Transverse colon (tissue), 4 donors: ENCODE measurements around the gene SERTM2. TPM values are rescaled to one million over a fixed set of nuclear protein-coding genes. Genes with fewer than 3 reads are reported as not detected.

Experiments used
- DNase-seq: peaks from one replicate; pipeline ENCODE4 v3.0.0-alpha.2; 2019
- H3K27ac ChIP-seq, 4 donors: fragments of 200-600 bp; sonication (generic); 2 replicates each; pipeline ENCODE4 v1.5.1; 2016 to 2018; ENCODE audit warnings: inconsistent platforms in 4 of 4
- H3K27me3 ChIP-seq: fragments of 200-600 bp; sonication (generic); 2 replicates; pipeline ENCODE4 v1.5.1; 2017; ENCODE audit warnings: inconsistent platforms
- H3K36me3 ChIP-seq, 4 donors: fragments of 200-600 bp; sonication (generic); 2 replicates each; pipeline ENCODE4 v1.5.1; 2017 to 2019; ENCODE audit warnings: inconsistent platforms in 4 of 4
- H3K4me1 ChIP-seq, 4 donors: fragments of 200-600 bp; sonication (generic); 2 replicates each; pipeline ENCODE4 v1.5.1; 2017 to 2020; ENCODE audit warnings: inconsistent platforms in 4 of 4
- H3K4me3 ChIP-seq, 4 donors: fragments of 200-600 bp; sonication (generic); 1 replicate in 1 of 4; 2 replicates in 3 of 4; pipeline versions ENCODE4 v1.5.1 to v1.6.1; 2017 to 2019; ENCODE audit warnings: inconsistent platforms in 4 of 4
- H3K9me3 ChIP-seq, 2 donors: fragments of 200-600 bp; sonication (generic); 2 replicates each; pipeline ENCODE4 v1.5.1; 2017 to 2019; ENCODE audit warnings: inconsistent platforms in 2 of 2
- EP300 ChIP-seq: sonication (generic); formaldehyde crosslinking; IDR thresholded peaks from one replicate; pipeline ENCODE4 v1.6.1; 2017; ENCODE audit warnings: antibody characterized with exemption, low read depth
- POLR2A ChIP-seq: fragments of 450-650 bp; IDR thresholded peaks from one replicate; pipeline ENCODE4 v1.6.1; 2016; ENCODE audit warnings: antibody characterized with exemption, mild to moderate bottlenecking, moderate library complexity
- POLR2AphosphoS5 ChIP-seq, 3 donors: sonication (generic); formaldehyde crosslinking; IDR thresholded peaks; one replicate each; pipeline ENCODE4 v1.6.1; 2016; ENCODE audit warnings: antibody characterized with exemption in 3 of 3
- WGBS, 2 donors: methylation state at CpG; one replicate each; pipeline ENCODE4 v1.1.5; 2018; ENCODE audit warnings: low coverage in 1 of 2; 5-methylcytosine and 5-hydroxymethylcytosine counted together
- in situ Hi-C, 4 donors: fragments of 200-750 bp; cut with MboI; loops; one replicate each; pipeline versions ENCODE4 v1.15.0 to v1.15.1; 2017; ENCODE audit warnings: low sequenced_read_pairs in 3 of 4, low pct_ligation_motif_present in 1 of 4, low pct_unique_long_range_greater_than_20kb in 1 of 4
- intact Hi-C: fragments of 100-400 bp; cut with DNase I; formaldehyde crosslinking; loops from one replicate; pipeline ENCODE4 v1.15.1; 2023; ENCODE audit warnings: low total_unique reads
- total RNA-seq, 4 donors: library from RNA; depleted of rRNA; stranded (reverse); fragments of >200 nt; gene quantifications; one replicate each; pipeline ENCODE4 v1.1.0, GENCODE V29; 2016
- TF ChIP-seq, protein P1 (sequence below), 5 experiments: fragments of 200-600 bp in 3 of 5; fragments of 450-650 bp in 2 of 5; sonication (generic) in 3 of 5; IDR thresholded peaks; 1 replicate in 2 of 5; 2 replicates in 3 of 5; pipeline ENCODE4 v1.5.1; 2016 to 2017; ENCODE audit warnings: antibody characterized with exemption in 5 of 5, inconsistent platforms in 3 of 5, mild to moderate bottlenecking in 2 of 5, moderate library complexity in 1 of 5

Gene SERTM2
- total RNA-seq, 4 donors from 2014 or later: 0.40 to 1.1 (median 0.59) TPM

DNA sequence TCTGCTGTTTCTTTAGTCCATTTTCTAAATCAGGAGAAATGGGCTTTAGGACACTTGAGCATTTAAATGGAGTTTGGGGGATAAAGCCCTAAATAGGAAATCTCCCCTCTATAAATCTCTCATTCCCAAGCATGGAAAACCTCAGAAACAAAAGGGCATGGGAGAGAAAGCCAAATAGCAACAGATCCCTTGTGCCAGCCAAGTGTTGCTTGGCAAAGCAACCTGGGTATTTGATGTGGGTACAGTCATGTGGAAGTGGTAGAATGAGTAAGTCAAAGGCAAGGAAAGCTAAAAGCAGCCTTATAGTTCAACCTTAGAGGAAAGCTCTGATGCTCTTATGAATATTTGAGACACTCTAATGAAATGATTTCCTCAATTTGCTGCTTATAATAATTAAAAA is 29.5 kb upstream of the SERTM2 start:
- Histone ChIP-seq H3K27me3 (no peaks in the 10 kb centered on the region), H3K9me3 (no peaks in the 10 kb centered on the region), H3K27ac (no peak overlapping the region), H3K36me3 (no peaks in the 10 kb centered on the region), H3K4me3 (no peak overlapping the region), H3K4me1 (no peaks in the 10 kb centered on the region)
- DNase-seq: no peak
- intact Hi-C loops: no loop called here
- no peak for TF ChIP-seq EP300
- no peak for TF ChIP-seq POLR2A
- TF ChIP-seq, protein P1, sequence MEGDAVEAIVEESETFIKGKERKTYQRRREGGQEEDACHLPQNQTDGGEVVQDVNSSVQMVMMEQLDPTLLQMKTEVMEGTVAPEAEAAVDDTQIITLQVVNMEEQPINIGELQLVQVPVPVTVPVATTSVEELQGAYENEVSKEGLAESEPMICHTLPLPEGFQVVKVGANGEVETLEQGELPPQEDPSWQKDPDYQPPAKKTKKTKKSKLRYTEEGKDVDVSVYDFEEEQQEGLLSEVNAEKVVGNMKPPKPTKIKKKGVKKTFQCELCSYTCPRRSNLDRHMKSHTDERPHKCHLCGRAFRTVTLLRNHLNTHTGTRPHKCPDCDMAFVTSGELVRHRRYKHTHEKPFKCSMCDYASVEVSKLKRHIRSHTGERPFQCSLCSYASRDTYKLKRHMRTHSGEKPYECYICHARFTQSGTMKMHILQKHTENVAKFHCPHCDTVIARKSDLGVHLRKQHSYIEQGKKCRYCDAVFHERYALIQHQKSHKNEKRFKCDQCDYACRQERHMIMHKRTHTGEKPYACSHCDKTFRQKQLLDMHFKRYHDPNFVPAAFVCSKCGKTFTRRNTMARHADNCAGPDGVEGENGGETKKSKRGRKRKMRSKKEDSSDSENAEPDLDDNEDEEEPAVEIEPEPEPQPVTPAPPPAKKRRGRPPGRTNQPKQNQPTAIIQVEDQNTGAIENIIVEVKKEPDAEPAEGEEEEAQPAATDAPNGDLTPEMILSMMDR (IDR thresholded peaks at IDR 0.05): no peak
- TF ChIP-seq POLR2AphosphoS5 (IDR thresholded peaks at IDR 0.05): no peak
- in situ Hi-C loops: no loop called here

DNA sequence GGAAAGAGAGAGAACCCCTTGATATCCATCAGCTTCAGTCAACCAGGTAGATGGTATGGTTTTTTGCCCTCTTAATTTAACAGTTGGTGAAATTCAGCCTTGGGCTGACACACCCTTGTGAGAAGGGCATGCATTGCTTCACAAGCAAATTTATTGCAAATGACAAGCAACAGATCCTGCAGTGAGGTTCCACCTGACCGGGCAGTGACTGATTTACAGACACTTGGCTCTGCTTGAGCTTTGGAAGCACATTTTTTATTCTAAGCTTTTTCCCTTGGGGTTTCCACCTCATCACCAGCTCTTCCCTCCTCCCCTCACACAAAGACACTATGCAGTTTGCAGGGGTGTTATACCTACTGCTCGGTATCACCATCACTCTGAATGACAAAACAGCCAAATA is 28.3 kb upstream of the SERTM2 start:
- TF ChIP-seq EP300: no peak
- TF ChIP-seq, protein P1 (IDR thresholded peaks at IDR 0.05): no peak
- TF ChIP-seq POLR2AphosphoS5 (IDR thresholded peaks at IDR 0.05): no peak
- TF ChIP-seq POLR2A: no peak
- no peak overlapping the region for H3K27ac ChIP-seq
- intact Hi-C loops: no loop called here
- no peak for DNase-seq
- 42% methylated on average over 2 of the region's 2 CpGs; no CpG with 5 or more reads in 1 of the 2 donors for WGBS, 2 donors
- H3K27me3 ChIP-seq: no peaks in the 10 kb centered on the region
- H3K4me1 ChIP-seq: no peaks in the 10 kb centered on the region
- H3K9me3 ChIP-seq: no peaks in the 10 kb centered on the region
- no peaks in the 10 kb centered on the region for H3K36me3 ChIP-seq
- no peak overlapping the region for H3K4me3 ChIP-seq
- in situ Hi-C loops: no loop called here

DNA sequence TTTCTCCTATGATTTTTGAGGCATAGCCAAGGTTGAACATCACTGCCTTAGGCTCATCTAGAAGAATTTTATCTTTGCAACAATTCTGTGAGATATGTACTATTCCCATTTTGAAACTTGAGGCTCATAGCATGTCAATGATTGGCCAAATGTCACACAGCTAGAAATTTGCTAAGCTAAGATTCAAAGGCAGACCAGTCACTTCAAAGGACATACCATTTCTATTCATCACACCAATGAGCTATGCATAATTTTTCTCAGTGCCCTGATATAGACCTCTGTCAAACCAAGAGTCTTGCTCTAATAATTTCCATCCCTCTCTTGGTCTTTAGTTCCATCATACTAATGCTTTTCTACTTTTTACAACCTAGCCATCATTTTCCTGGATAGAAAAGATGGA is 27.6 kb upstream of the SERTM2 start:
- intact Hi-C loops (no loop called here), in situ Hi-C loops (no loop called here)
- TF ChIP-seq EP300 (no peak), POLR2AphosphoS5 (IDR thresholded peaks at IDR 0.05) (no peak), POLR2A (no peak)
- TF ChIP-seq, protein P1 (IDR thresholded peaks at IDR 0.05): no peak
- Histone ChIP-seq H3K9me3 (no peaks in the 10 kb centered on the region), H3K27ac (no peak overlapping the region), H3K4me3 (no peak overlapping the region), H3K27me3 (no peaks in the 10 kb centered on the region), H3K4me1 (no peaks in the 10 kb centered on the region), H3K36me3 (no peaks in the 10 kb centered on the region)
- DNase-seq: no peak

DNA sequence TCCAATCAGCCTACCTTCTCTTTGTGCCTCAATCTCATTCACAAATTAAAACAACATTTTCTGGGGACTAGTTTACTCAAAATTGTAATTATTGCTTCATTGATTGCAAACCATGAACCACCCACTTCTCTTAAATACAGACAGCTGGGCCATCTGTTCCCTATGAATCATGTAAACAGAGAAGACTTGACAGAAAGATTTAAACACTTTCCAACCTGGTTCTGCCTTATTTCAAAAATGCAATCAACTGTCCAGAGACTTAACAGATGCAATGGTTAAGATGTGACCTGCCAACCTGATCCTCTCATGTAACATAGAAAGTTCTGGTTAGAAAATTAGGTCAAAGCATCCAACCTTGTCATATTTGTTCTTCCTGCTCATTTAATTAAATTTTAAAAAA is 20.8 kb upstream of the SERTM2 start:
- intact Hi-C loops: no loop called here
- in situ Hi-C loops: no loop called here
- H3K36me3 ChIP-seq: no peaks in the 10 kb centered on the region
- H3K4me1 ChIP-seq: no peaks in the 10 kb centered on the region
- H3K9me3 ChIP-seq: no peaks in the 10 kb centered on the region
- H3K4me3 ChIP-seq: no peak overlapping the region
- DNase-seq: no peak
- no peaks in the 10 kb centered on the region for H3K27me3 ChIP-seq
- no peak overlapping the region for H3K27ac ChIP-seq
- TF ChIP-seq POLR2A (no peak), POLR2AphosphoS5 (IDR thresholded peaks at IDR 0.05) (no peak), EP300 (no peak)
- TF ChIP-seq, protein P1 (IDR thresholded peaks at IDR 0.05): no peak
